Heart left ventricle (tissue), 13 donors: ENCODE measurements around the gene USP25.

Experiments used
- POLR2A ChIP-seq, 2 donors: fragments of 450-650 bp; IDR thresholded peaks; one replicate each; pipeline ENCODE4 v1.6.1; 2017; ENCODE audit warnings: antibody characterized with exemption in 2 of 2, mild to moderate bottlenecking in 2 of 2, moderate library complexity in 2 of 2
- TF ChIP-seq, protein P1 (sequence below), 12 donors: fragments of 200-600 bp; sonication (generic) in 4 of 12; IDR thresholded peaks; one replicate each; pipeline versions ENCODE4 v1.5.0 to v1.8.0; 2018 to 2022; ENCODE audit warnings: antibody characterized with exemption in 12 of 12, mild to moderate bottlenecking in 5 of 12
- donor health status: ischemic (EF 13 %, LVEDD 7.1; RV severe dilation, severe dysfunction).
- donor health status: DM: no; HTN: yes; CAD: no.
- donor health status: DM: no; HTN: no; CAD: no.
- donor health status: ischemic (EF 25% LVEDD 6.9; RV normal size, moderate dysfunction).
- donor health status: ischemic (EF 25% LVEDD 5.7; RV mildly dilated, moderate dysfunction).
- donor health status: ischemic (EF 35%, LVEDD 5.7; RV mildly dilated, moderate dysfunction).
- donor health status: nonischemic (EF 11% LVEDD 7.7; RV severe dilation, severe dysfunction).
- donor health status: DM: yes; HTN: yes; CAD: no.
- donor health status: PGD.
- donor health status: ischemic (EF 29% LVEDD 5.4; RV normal size, mild dysfunction).
- donor health status: nonischemic (EF 23%, LVEDD 6.1; RV moderate dilation, normal function).

DNA sequence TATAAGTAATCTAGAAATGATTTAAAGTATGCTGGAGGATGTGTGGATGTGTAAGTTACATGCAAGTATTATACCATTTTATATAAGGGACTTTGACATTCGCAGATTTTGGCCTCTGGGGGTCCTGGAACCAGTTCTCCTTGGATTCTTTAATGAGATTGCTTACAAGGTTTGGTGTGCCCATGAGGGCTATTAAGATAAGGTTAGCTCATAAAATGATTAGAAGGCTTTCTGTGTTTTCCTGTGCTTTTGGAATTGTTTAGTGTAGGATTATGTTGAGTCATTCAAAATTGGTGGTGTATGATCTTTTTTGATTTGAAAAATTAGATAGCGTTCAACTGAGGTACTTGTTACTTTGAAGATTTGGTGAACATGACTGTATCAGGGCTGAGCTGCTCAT, 5.6 kb downstream of the USP25 start:
- TF ChIP-seq, protein P1, sequence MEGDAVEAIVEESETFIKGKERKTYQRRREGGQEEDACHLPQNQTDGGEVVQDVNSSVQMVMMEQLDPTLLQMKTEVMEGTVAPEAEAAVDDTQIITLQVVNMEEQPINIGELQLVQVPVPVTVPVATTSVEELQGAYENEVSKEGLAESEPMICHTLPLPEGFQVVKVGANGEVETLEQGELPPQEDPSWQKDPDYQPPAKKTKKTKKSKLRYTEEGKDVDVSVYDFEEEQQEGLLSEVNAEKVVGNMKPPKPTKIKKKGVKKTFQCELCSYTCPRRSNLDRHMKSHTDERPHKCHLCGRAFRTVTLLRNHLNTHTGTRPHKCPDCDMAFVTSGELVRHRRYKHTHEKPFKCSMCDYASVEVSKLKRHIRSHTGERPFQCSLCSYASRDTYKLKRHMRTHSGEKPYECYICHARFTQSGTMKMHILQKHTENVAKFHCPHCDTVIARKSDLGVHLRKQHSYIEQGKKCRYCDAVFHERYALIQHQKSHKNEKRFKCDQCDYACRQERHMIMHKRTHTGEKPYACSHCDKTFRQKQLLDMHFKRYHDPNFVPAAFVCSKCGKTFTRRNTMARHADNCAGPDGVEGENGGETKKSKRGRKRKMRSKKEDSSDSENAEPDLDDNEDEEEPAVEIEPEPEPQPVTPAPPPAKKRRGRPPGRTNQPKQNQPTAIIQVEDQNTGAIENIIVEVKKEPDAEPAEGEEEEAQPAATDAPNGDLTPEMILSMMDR (IDR thresholded peaks at IDR 0.05) = no peak
- no peak for TF ChIP-seq POLR2A (IDR thresholded peaks at IDR 0.05)
